Omental fat pad (tissue), 4 donors: Measurements from ENCODE around the gene TMEM164. TPM values are rescaled to one million over a fixed set of nuclear protein-coding genes. Genes with fewer than 3 reads are reported as not detected.

Experiments
- ATAC-seq: fragments of 150-250 bp; one replicate; pipeline ENCODE4 v1.9.1; 2016; ENCODE audit warnings: mild to moderate bottlenecking, moderate library complexity; ENCODE audit not compliant: low FRiP score
- DNase-seq: peaks from one replicate; pipeline ENCODE4 v3.0.0-alpha.2; 2019; ENCODE audit warnings: low spot score
- CTCF ChIP-seq, 3 donors: fragments of 450-650 bp; IDR thresholded peaks; one replicate each; pipeline ENCODE4 v1.5.1; 2016 to 2017; ENCODE audit warnings: antibody characterized with exemption in 3 of 3, mild to moderate bottlenecking in 3 of 3, moderate library complexity in 2 of 3
- total RNA-seq, 4 donors: library from RNA; depleted of rRNA; stranded (reverse); fragments of >200 nt; gene quantifications; one replicate each; pipeline ENCODE4 v1.1.0, GENCODE V29; 2016

Gene TMEM164
- total RNA-seq, 4 donors from 2014 or later: 24.6 to 56.9 (median 42.1) TPM

GRCh38 chrX:110081320-110081719 is 78.4 kb downstream of the TMEM164 start:
- no peak for DNase-seq
- TF ChIP-seq CTCF (IDR thresholded peaks at IDR 0.05): no peak
- no peak for ATAC-seq

- DNase-seq (no peak), ATAC-seq (peak; percentile 56)
- TF ChIP-seq CTCF (IDR thresholded peaks at IDR 0.05): no peak
Observed at GRCh38 chrX:110081740-110082139, 78.8 kb downstream of the TMEM164 start.

GRCh38 chrX:110082161-110082560 is 79.2 kb downstream of the TMEM164 start:
- ATAC-seq (peak; percentile 76), DNase-seq (no peak)
- TF ChIP-seq CTCF (IDR thresholded peaks at IDR 0.05): no peak

- ATAC-seq: no peak
- DNase-seq: no peak
- TF ChIP-seq CTCF (IDR thresholded peaks at IDR 0.05): no peak
Observed at GRCh38 chrX:110086162-110086915, 83.4 kb downstream of the TMEM164 start.

- no peak for TF ChIP-seq CTCF (IDR thresholded peaks at IDR 0.05)
- DNase-seq (no peak), ATAC-seq (peak; percentile 87)
Observed at GRCh38 chrX:110086916-110087484, 84.1 kb downstream of the TMEM164 start.

- ATAC-seq: peak; percentile 89
- TF ChIP-seq CTCF (IDR thresholded peaks at IDR 0.05): no peak
- no peak for DNase-seq
Observed at GRCh38 chrX:110087485-110088356, 84.8 kb downstream of the TMEM164 start.
